Natural killer cell (primary cell): ENCODE results near the gene UBE2L3. TPM values are rescaled to one million over a fixed set of nuclear protein-coding genes. Genes with fewer than 3 reads are reported as not detected.
A peak's percentile ranks its signal among the peaks of the same experiment; 100 is the strongest.

Experiments
- ATAC-seq, 3 donors: fragments of 150-1000 bp in 2 of 3; fragments of 200-7000 bp in 1 of 3; cut with Tn5 transposase; 1 replicate in 1 of 3; 2 replicates in 2 of 3; pipeline ENCODE4 v1.10.0; 2021; ENCODE audit warnings: mild to moderate bottlenecking in 2 of 3, moderate library complexity in 2 of 3
- DNase-seq, 2 donors: peaks; one replicate each; pipeline versions ENCODE4 v3.0.0 to v3.0.0-alpha.2; 2013 to 2021; ENCODE audit warnings: mixed read lengths in 1 of 2
- H3K27ac ChIP-seq: one replicate; pipeline ENCODE4 v1.5.1; 2013; ENCODE audit warnings: mild to moderate bottlenecking, low read length
- H3K27me3 ChIP-seq: one replicate; pipeline ENCODE4 v1.6.1; 2013; ENCODE audit warnings: low read length; ENCODE audit not compliant: control insufficient read depth, insufficient read depth
- H3K36me3 ChIP-seq: one replicate; pipeline ENCODE4 v1.6.1; 2013; ENCODE audit warnings: low read length; ENCODE audit not compliant: control insufficient read depth, insufficient read depth
- H3K4me1 ChIP-seq: one replicate; pipeline ENCODE4 v1.6.1; 2013; ENCODE audit warnings: low read length; ENCODE audit not compliant: control insufficient read depth, insufficient read depth
- H3K4me3 ChIP-seq: one replicate; pipeline ENCODE4 v1.5.1; 2013; ENCODE audit warnings: low read length
- H3K9me3 ChIP-seq: one replicate; pipeline ENCODE4 v1.6.1; 2013; ENCODE audit warnings: low read length; ENCODE audit not compliant: control insufficient read depth, insufficient read depth
- H3K27ac Mint-ChIP-seq, 2 donors: one replicate each; pipeline ENCODE4 v1.8.0; 2022; ENCODE audit warnings: mild to moderate bottlenecking in 2 of 2, mixed read lengths in 2 of 2, moderate library complexity in 1 of 2
- H3K27me3 Mint-ChIP-seq, 2 donors: one replicate each; pipeline ENCODE4 v1.8.0; 2022; ENCODE audit warnings: low read depth in 2 of 2, mixed read lengths in 2 of 2
- H3K36me3 Mint-ChIP-seq: one replicate; pipeline ENCODE4 v1.8.0; 2022; ENCODE audit warnings: mixed read lengths
- H3K4me1 Mint-ChIP-seq, 2 donors: one replicate each; pipeline ENCODE4 v1.8.0; 2022; ENCODE audit warnings: mixed read lengths in 2 of 2
- H3K4me3 Mint-ChIP-seq: one replicate; pipeline ENCODE4 v1.8.0; 2022; ENCODE audit warnings: mild to moderate bottlenecking, moderate library complexity, mixed read lengths
- H3K9me3 Mint-ChIP-seq, 2 donors: one replicate each; pipeline ENCODE4 v1.8.0; 2022; ENCODE audit warnings: mixed read lengths in 2 of 2
- CTCF ChIP-seq: fragments of 200-600 bp; IDR thresholded peaks from one replicate; pipeline ENCODE4 v1.8.0; 2022; ENCODE audit warnings: antibody characterized with exemption
- WGBS: methylation state at CpG from one replicate; pipeline ENCODE4 v1.1.7; 2013; ENCODE audit warnings: missing lambda C conversion rate; ENCODE audit not compliant: insufficient coverage; 5-methylcytosine and 5-hydroxymethylcytosine counted together
- intact Hi-C: fragments of 100-400 bp; cut with micrococcal nuclease; formaldehyde crosslinking; loops from one replicate; pipeline ENCODE4 v1.14.2; 2022
- total RNA-seq, 4 donors: library from RNA; stranded (reverse); fragments of 120-200 nt in 1 of 4; gene quantifications; one replicate each; pipeline versions ENCODE4 v1.2.3 to v1.2.4, GENCODE V29; 2013 to 2022

UBE2L3 gene
- total RNA-seq, 3 donors from 2014 or later (not counting 1 experiment from before 2014, with no cell fraction given) = 30.7 to 39.8 (median 39.7) TPM

- Mint-ChIP-seq H3K4me1 (peaks cover 13 to 19% of the 10 kb centered on the region in 2 donors), H3K4me3 (peak overlapping the region; percentile 89), H3K27me3 (no peaks in the 10 kb centered on the region), H3K9me3 (no peaks in the 10 kb centered on the region), H3K36me3 (no peaks in the 10 kb centered on the region), H3K27ac (peak overlapping the region; percentile 72 to 75)
- peaks cover 26% of the 10 kb centered on the region for H3K4me1 ChIP-seq
- no peaks in the 10 kb centered on the region for H3K9me3 ChIP-seq
- H3K36me3 ChIP-seq = no peaks in the 10 kb centered on the region
- ATAC-seq (no peak), DNase-seq (peak in 1 of 2 donors; percentile 16)
- H3K4me3 ChIP-seq = peak overlapping the region; percentile 17
- TF ChIP-seq CTCF = no peak
- intact Hi-C loops = no loop called here
- no peaks in the 10 kb centered on the region for H3K27me3 ChIP-seq
- H3K27ac ChIP-seq = no peak overlapping the region
- 68% methylated on average over 17 of the region's 17 CpGs for WGBS
These were observed 89.5 kb downstream of the UBE2L3 start for GRCh38 chr22:21657020-21657359.

- Histone ChIP-seq H3K27ac (peak overlapping the region; percentile 28), H3K36me3 (no peaks in the 10 kb centered on the region), H3K4me1 (peaks cover 21% of the 10 kb centered on the region), H3K4me3 (peak overlapping the region; percentile 70), H3K27me3 (no peaks in the 10 kb centered on the region), H3K9me3 (no peaks in the 10 kb centered on the region)
- peaks cover 10 to 14% of the 10 kb centered on the region in 2 donors for H3K4me1 Mint-ChIP-seq
- intact Hi-C loops = no loop called here
- H3K4me3 Mint-ChIP-seq = peak overlapping the region; percentile 89
- peak overlapping the region; percentile 72 to 75 for H3K27ac Mint-ChIP-seq
- DNase-seq (peak; percentile 75 to 87), ATAC-seq (peak; percentile 94 to 96 (median 96))
- H3K9me3 Mint-ChIP-seq = no peaks in the 10 kb centered on the region
- H3K27me3 Mint-ChIP-seq = no peaks in the 10 kb centered on the region
- TF ChIP-seq CTCF = peak; percentile 40
- no peaks in the 10 kb centered on the region for H3K36me3 Mint-ChIP-seq
- under 1% methylated on average over 79 of the region's 79 CpGs for WGBS
These were observed 90.0 kb downstream of the UBE2L3 start for GRCh38 chr22:21657360-21658032.

GRCh38 chr22:21659864-21660525 lies 92.5 kb downstream of the UBE2L3 start:
- Histone ChIP-seq H3K27me3 (no peaks in the 10 kb centered on the region), H3K36me3 (no peaks in the 10 kb centered on the region), H3K4me3 (no peak overlapping the region), H3K9me3 (no peaks in the 10 kb centered on the region), H3K4me1 (peaks cover 16% of the 10 kb centered on the region), H3K27ac (no peak overlapping the region)
- Mint-ChIP-seq H3K36me3 (no peaks in the 10 kb centered on the region), H3K4me1 (peaks cover 12 to 17% of the 10 kb centered on the region in 2 donors), H3K27ac (no peak overlapping the region), H3K27me3 (no peaks in the 10 kb centered on the region), H3K4me3 (no peak overlapping the region), H3K9me3 (no peaks in the 10 kb centered on the region)
- DNase-seq (no peak), ATAC-seq (no peak)
- no peak for TF ChIP-seq CTCF
- intact Hi-C loops = no loop called here
- WGBS = 88% methylated on average over 7 of the region's 7 CpGs
